ENCODE data around the gene ANKS1A. TPM values are rescaled to one million over a fixed set of nuclear protein-coding genes. Genes with fewer than 3 reads are reported as not detected.
A peak's percentile ranks its signal among the peaks of the same experiment; 100 is the strongest.

Gene ANKS1A
- total RNA-seq, 1 experiment from 2014 or later: 35.0 TPM

DNA sequence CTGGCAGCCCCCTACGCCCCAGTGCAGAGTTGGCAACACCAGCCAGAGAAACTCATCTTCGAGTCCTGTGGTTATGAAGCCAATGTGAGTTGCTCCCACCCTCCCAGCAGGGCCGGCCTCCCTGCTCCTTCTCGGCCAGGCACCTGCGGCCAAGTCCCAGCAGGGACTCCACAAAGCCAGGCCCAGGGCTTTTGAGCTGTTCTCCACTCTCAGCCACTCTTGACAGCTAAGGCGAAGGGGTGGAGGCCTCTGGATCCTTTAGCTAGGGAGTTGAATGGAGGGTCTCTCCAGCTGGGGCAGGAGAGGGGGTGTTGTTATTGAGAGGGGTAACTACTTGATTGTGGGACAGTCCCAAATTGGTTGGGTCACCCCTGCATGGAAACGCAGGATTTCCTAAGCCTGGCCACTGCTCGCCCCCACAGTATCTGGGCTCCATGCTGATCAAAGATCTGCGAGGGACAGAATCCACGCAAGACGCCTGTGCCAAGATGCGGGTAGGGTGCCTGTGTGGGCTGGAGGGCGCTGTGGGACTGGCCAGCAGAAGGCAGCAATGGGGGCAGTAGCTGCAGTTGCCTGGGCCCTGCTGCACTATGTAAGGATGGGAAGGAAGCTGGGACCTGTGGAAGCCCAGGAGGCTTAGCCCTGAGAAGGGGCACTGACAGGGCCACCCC lies 193.8 kb downstream of the ANKS1A start (continued):
- TF ChIP-seq, protein P1, sequence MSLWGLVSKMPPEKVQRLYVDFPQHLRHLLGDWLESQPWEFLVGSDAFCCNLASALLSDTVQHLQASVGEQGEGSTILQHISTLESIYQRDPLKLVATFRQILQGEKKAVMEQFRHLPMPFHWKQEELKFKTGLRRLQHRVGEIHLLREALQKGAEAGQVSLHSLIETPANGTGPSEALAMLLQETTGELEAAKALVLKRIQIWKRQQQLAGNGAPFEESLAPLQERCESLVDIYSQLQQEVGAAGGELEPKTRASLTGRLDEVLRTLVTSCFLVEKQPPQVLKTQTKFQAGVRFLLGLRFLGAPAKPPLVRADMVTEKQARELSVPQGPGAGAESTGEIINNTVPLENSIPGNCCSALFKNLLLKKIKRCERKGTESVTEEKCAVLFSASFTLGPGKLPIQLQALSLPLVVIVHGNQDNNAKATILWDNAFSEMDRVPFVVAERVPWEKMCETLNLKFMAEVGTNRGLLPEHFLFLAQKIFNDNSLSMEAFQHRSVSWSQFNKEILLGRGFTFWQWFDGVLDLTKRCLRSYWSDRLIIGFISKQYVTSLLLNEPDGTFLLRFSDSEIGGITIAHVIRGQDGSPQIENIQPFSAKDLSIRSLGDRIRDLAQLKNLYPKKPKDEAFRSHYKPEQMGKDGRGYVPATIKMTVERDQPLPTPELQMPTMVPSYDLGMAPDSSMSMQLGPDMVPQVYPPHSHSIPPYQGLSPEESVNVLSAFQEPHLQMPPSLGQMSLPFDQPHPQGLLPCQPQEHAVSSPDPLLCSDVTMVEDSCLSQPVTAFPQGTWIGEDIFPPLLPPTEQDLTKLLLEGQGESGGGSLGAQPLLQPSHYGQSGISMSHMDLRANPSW (CRISPR knock-in tag; conservative IDR thresholded peaks at IDR 0.05; ENCODE audit: low read depth): no peak
- TF ChIP-seq CBFB (CRISPR knock-in tag; IDR thresholded peaks at IDR 0.05; ENCODE audit: low read depth) (no peak), IRF2 (CRISPR knock-in tag; IDR thresholded peaks at IDR 0.05; ENCODE audit: borderline replicate concordance, low read depth) (no peak), FOXJ3 (CRISPR knock-in tag; IDR thresholded peaks at IDR 0.05; ENCODE audit: borderline replicate concordance) (no peak), PRRX2 (CRISPR knock-in tag; IDR thresholded peaks at IDR 0.05) (no peak)

DNA sequence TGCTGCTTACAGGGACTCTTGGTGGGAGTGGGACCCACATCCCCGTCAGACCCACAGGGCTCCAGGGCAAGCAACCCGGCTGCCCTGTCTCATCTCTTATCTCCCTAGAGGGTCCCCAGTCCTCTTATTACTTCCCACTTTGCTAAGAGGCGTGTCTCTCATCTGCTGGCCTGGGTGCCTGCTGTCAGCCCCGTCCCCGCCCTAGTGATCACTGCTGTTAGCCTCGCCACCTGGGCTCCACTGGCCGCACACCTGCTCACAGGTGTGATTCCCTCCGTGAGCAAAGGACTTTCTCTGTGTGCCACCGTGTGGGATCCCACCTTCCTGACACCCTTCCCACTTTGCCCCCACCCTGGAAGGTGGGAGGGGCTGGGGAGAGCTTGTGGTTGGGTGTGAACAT lies 194.5 kb downstream of the ANKS1A start:
- no peaks in the 10 kb centered on the region for H3K9me3 Mint-ChIP-seq
- CTCF ChIA-PET: no interaction called here
- POLR2A ChIA-PET: no interaction called here

More for the DNA sequence above, 194.5 kb downstream of the ANKS1A start:
- Mint-ChIP-seq H3K27ac (0 out of 2 replicates have a peak overlapping the region, but pooled peaks have one; percentile 19), H3K36me3 (peaks cover 39% of the 10 kb centered on the region), H3K4me3 (no peak overlapping the region), H3K27me3 (ENCODE audit: low read depth) (no peaks in the 10 kb centered on the region), H3K4me1 (peaks cover 14% of the 10 kb centered on the region)
- TF ChIP-seq, protein P2, sequence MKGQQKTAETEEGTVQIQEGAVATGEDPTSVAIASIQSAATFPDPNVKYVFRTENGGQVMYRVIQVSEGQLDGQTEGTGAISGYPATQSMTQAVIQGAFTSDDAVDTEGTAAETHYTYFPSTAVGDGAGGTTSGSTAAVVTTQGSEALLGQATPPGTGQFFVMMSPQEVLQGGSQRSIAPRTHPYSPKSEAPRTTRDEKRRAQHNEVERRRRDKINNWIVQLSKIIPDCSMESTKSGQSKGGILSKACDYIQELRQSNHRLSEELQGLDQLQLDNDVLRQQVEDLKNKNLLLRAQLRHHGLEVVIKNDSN (CRISPR knock-in tag; IDR thresholded peaks at IDR 0.05): no peak
- no peak for TF ChIP-seq ZNF671 (CRISPR knock-in tag; IDR thresholded peaks at IDR 0.05)
- TF ChIP-seq ZNF121 (CRISPR knock-in tag; IDR thresholded peaks at IDR 0.05): no peak
- TF ChIP-seq JUN (CRISPR knock-in tag; IDR thresholded peaks at IDR 0.05): no peak
- TF ChIP-seq, protein P3, sequence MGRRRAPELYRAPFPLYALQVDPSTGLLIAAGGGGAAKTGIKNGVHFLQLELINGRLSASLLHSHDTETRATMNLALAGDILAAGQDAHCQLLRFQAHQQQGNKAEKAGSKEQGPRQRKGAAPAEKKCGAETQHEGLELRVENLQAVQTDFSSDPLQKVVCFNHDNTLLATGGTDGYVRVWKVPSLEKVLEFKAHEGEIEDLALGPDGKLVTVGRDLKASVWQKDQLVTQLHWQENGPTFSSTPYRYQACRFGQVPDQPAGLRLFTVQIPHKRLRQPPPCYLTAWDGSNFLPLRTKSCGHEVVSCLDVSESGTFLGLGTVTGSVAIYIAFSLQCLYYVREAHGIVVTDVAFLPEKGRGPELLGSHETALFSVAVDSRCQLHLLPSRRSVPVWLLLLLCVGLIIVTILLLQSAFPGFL (CRISPR knock-in tag; IDR thresholded peaks at IDR 0.05; ENCODE audit: borderline replicate concordance): no peak
- TF ChIP-seq IRF2 (CRISPR knock-in tag; IDR thresholded peaks at IDR 0.05; ENCODE audit: borderline replicate concordance, low read depth): no peak
- no peak for TF ChIP-seq ZNF138 (CRISPR knock-in tag; conservative IDR thresholded peaks at IDR 0.05)
- TF ChIP-seq, protein P4, sequence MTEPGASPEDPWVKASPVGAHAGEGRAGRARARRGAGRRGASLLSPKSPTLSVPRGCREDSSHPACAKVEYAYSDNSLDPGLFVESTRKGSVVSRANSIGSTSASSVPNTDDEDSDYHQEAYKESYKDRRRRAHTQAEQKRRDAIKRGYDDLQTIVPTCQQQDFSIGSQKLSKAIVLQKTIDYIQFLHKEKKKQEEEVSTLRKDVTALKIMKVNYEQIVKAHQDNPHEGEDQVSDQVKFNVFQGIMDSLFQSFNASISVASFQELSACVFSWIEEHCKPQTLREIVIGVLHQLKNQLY (CRISPR knock-in tag; IDR thresholded peaks at IDR 0.05): no peak
- TF ChIP-seq, protein P5, sequence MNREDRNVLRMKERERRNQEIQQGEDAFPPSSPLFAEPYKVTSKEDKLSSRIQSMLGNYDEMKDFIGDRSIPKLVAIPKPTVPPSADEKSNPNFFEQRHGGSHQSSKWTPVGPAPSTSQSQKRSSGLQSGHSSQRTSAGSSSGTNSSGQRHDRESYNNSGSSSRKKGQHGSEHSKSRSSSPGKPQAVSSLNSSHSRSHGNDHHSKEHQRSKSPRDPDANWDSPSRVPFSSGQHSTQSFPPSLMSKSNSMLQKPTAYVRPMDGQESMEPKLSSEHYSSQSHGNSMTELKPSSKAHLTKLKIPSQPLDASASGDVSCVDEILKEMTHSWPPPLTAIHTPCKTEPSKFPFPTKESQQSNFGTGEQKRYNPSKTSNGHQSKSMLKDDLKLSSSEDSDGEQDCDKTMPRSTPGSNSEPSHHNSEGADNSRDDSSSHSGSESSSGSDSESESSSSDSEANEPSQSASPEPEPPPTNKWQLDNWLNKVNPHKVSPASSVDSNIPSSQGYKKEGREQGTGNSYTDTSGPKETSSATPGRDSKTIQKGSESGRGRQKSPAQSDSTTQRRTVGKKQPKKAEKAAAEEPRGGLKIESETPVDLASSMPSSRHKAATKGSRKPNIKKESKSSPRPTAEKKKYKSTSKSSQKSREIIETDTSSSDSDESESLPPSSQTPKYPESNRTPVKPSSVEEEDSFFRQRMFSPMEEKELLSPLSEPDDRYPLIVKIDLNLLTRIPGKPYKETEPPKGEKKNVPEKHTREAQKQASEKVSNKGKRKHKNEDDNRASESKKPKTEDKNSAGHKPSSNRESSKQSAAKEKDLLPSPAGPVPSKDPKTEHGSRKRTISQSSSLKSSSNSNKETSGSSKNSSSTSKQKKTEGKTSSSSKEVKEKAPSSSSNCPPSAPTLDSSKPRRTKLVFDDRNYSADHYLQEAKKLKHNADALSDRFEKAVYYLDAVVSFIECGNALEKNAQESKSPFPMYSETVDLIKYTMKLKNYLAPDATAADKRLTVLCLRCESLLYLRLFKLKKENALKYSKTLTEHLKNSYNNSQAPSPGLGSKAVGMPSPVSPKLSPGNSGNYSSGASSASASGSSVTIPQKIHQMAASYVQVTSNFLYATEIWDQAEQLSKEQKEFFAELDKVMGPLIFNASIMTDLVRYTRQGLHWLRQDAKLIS (CRISPR knock-in tag; IDR thresholded peaks at IDR 0.05; ENCODE audit: borderline replicate concordance): no peak
- no peak for TF ChIP-seq SOX15 (CRISPR knock-in tag; IDR thresholded peaks at IDR 0.05)
- no peak for TF ChIP-seq CREB1 (CRISPR knock-in tag; IDR thresholded peaks at IDR 0.05)
- TF ChIP-seq CREM (CRISPR knock-in tag; IDR thresholded peaks at IDR 0.05): no peak
- TF ChIP-seq, protein P6, sequence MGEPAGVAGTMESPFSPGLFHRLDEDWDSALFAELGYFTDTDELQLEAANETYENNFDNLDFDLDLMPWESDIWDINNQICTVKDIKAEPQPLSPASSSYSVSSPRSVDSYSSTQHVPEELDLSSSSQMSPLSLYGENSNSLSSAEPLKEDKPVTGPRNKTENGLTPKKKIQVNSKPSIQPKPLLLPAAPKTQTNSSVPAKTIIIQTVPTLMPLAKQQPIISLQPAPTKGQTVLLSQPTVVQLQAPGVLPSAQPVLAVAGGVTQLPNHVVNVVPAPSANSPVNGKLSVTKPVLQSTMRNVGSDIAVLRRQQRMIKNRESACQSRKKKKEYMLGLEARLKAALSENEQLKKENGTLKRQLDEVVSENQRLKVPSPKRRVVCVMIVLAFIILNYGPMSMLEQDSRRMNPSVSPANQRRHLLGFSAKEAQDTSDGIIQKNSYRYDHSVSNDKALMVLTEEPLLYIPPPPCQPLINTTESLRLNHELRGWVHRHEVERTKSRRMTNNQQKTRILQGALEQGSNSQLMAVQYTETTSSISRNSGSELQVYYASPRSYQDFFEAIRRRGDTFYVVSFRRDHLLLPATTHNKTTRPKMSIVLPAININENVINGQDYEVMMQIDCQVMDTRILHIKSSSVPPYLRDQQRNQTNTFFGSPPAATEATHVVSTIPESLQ (CRISPR knock-in tag; IDR thresholded peaks at IDR 0.05): no peak
- DNase-seq (ENCODE audit: low spot score) (no peak), ATAC-seq (no peak)

Measured in WTC11 (cell line).